A673 (cell line): ENCODE measurements around the gene GABBR1. TPM values are rescaled to one million over a fixed set of nuclear protein-coding genes. Genes with fewer than 3 reads are reported as not detected.
A peak's percentile ranks its signal among the peaks of the same experiment; 100 is the strongest.

Experiments used
- BruUV-seq: library from RNA; stranded (reverse); fragments of 400-500 nt; replicated peaks from 2 replicates; lab custom pipeline; 2021; lab: Mats Ljungman, UMichigan
- CTCF ChIA-PET: fragments of 300-600 bp; sonication (Branson Sonifier 250); formaldehyde crosslinking; loops from one replicate; lab custom pipeline; 2022; ENCODE audit warnings: antibody characterized with exemption; lab: Charles Lee
- POLR2A ChIA-PET: fragments of 300-600 bp; sonication (Branson Sonifier 250); formaldehyde crosslinking; loops from one replicate; lab custom pipeline; 2022; ENCODE audit warnings: antibody characterized with exemption; ENCODE audit not compliant: low non-redundant PET; lab: Charles Lee
- DNase-seq: peaks from one replicate; pipeline ENCODE4 v3.0.0-alpha.2; 2015; ENCODE audit warnings: low spot score
- H3K27ac ChIP-seq: fragments of 200-600 bp; sonication (generic); 2 replicates; pipeline ENCODE4 v1.5.1; 2016; ENCODE audit warnings: mixed run types, low read depth, mild to moderate bottlenecking, mixed read lengths, antibody characterized with exemption, low read length; ENCODE audit not compliant: poor library complexity, severe bottlenecking
- H3K27me3 ChIP-seq: fragments of 200-600 bp; sonication (generic); replicated peaks from 2 replicates; pipeline ENCODE4 v1.6.1; 2017; ENCODE audit warnings: mixed run types, low read depth, mild to moderate bottlenecking, mixed read lengths, antibody characterized with exemption, low read length; ENCODE audit not compliant: insufficient read depth, poor library complexity
- H3K36me3 ChIP-seq: fragments of 200-600 bp; sonication (generic); 2 replicates; pipeline ENCODE4 v1.6.1; 2016; ENCODE audit warnings: mixed run types, mild to moderate bottlenecking, mixed read lengths, antibody characterized with exemption, low read length; ENCODE audit not compliant: insufficient read depth, poor library complexity, severe bottlenecking
- H3K4me1 ChIP-seq: fragments of 200-600 bp; sonication (generic); 2 replicates; pipeline ENCODE4 v1.6.1; 2017; ENCODE audit warnings: mixed run types, mild to moderate bottlenecking, mixed read lengths, antibody characterized with exemption, low read length; ENCODE audit not compliant: insufficient read depth, poor library complexity, severe bottlenecking
- H3K4me3 ChIP-seq: fragments of 200-600 bp; sonication (generic); 2 replicates; pipeline ENCODE4 v1.5.1; 2016; ENCODE audit warnings: low read depth, mixed run types, mild to moderate bottlenecking, mixed read lengths, low read length; ENCODE audit not compliant: poor library complexity, severe bottlenecking
- H3K9me3 ChIP-seq: fragments of 200-600 bp; sonication (generic); 2 replicates; pipeline ENCODE4 v1.6.1; 2016; ENCODE audit warnings: mixed run types, low read depth, mild to moderate bottlenecking, mixed read lengths, antibody characterized with exemption, low read length; ENCODE audit not compliant: poor library complexity, severe bottlenecking
- CTCF ChIP-seq: fragments of 300-800, 200-600 bp; sonication (generic); conservative IDR thresholded peaks from 2 replicates; pipeline ENCODE4 v1.5.1; 2017; ENCODE audit warnings: low read depth, mild to moderate bottlenecking, antibody characterized with exemption, low read length, moderate library complexity, mixed read lengths
- EZH2 ChIP-seq: fragments of 200-600 bp; sonication (generic); IDR thresholded peaks from 2 replicates; pipeline ENCODE4 v1.6.1; 2017; ENCODE audit warnings: borderline replicate concordance, low read depth, mild to moderate bottlenecking, mixed read lengths, antibody characterized with exemption, low read length; ENCODE audit not compliant: poor library complexity, severe bottlenecking
- intact Hi-C: fragments of 100-400 bp; cut with micrococcal nuclease; formaldehyde crosslinking; loops from one replicate; pipeline ENCODE4 v1.10.0; 2022; ENCODE audit not compliant: unreplicated experiment
- total RNA-seq: library from RNA; stranded (reverse); gene quantifications from 2 replicates; pipeline ENCODE4 v1.2.3, GENCODE V29; 2021

GABBR1 gene
- total RNA-seq, 1 experiment from 2014 or later = 81.3 TPM

- no peaks in the 10 kb centered on the region for H3K36me3 ChIP-seq
- no peak overlapping the region for H3K4me3 ChIP-seq
- no peak for TF ChIP-seq CTCF
- no peak for TF ChIP-seq EZH2
- intact Hi-C loops = no loop called here
- H3K27ac ChIP-seq = no peak overlapping the region
- no peak for DNase-seq
- H3K27me3 ChIP-seq = no peaks in the 10 kb centered on the region
- H3K9me3 ChIP-seq = no peaks in the 10 kb centered on the region
- CTCF ChIA-PET = interaction anchor here (1.3 kb wide), 1 partner anchor 11 kb away, joined by 3 read pairs; no protein-coding TSS in a partner anchor
- POLR2A ChIA-PET = no interaction called here
- no peaks in the 10 kb centered on the region for H3K4me1 ChIP-seq
- no TSS peak for BruUV-seq
These were observed 22.7 kb upstream of the GABBR1 start for GRCh38 chr6:29655658-29656057.

- no peaks in the 10 kb centered on the region for H3K4me1 ChIP-seq
- no peaks in the 10 kb centered on the region for H3K9me3 ChIP-seq
- TF ChIP-seq EZH2 (no peak), CTCF (peak; percentile 74)
- no peaks in the 10 kb centered on the region for H3K27me3 ChIP-seq
- peak; percentile 76 for DNase-seq
- ChIA-PET POLR2A (no interaction called here), CTCF (interaction anchor here (0.6 to 2.0 kb wide), 8 partner anchors 10 to 156 kb away, joined by 3 to 12 read pairs (median 4); partner anchors contain the start of gene GABBR1)
- H3K27ac ChIP-seq = no peak overlapping the region
- BruUV-seq = no TSS peak
- H3K4me3 ChIP-seq = no peak overlapping the region
- no peaks in the 10 kb centered on the region for H3K36me3 ChIP-seq
- intact Hi-C loops = loop anchor here (5.0 kb wide), 1 partner anchor 179 kb away; no protein-coding TSS in a partner anchor
These were observed 20.6 kb upstream of the GABBR1 start for GRCh38 chr6:29653452-29654038.

GRCh38 chr6:29652198-29652584 is 19.2 kb upstream of the GABBR1 start:
- POLR2A ChIA-PET = no interaction called here
- no peak for DNase-seq
- Histone ChIP-seq H3K4me3 (no peak overlapping the region), H3K27ac (no peak overlapping the region), H3K27me3 (no peaks in the 10 kb centered on the region), H3K36me3 (no peaks in the 10 kb centered on the region), H3K9me3 (no peaks in the 10 kb centered on the region), H3K4me1 (no peaks in the 10 kb centered on the region)
- BruUV-seq = no TSS peak
- CTCF ChIA-PET = no interaction called here
- TF ChIP-seq EZH2 (no peak), CTCF (no peak)
- intact Hi-C loops = loop anchor here (5.0 kb wide), 1 partner anchor 180 kb away; no protein-coding TSS in a partner anchor
